Kidney epithelial cell (primary cell): ENCODE measurements around the gene ZNF652. TPM values are rescaled to one million over a fixed set of nuclear protein-coding genes. Genes with fewer than 3 reads are reported as not detected.

ENCODE experiments used
- DNase-seq: peaks from one replicate; pipeline ENCODE4 v3.0.0-alpha.2; 2010; ENCODE audit warnings: low read depth
- H3K27me3 ChIP-seq: 2 replicates; pipeline ENCODE4 v1.6.0; 2011; ENCODE audit warnings: low read length; ENCODE audit not compliant: control insufficient read depth, insufficient read depth
- H3K36me3 ChIP-seq: 2 replicates; pipeline ENCODE4 v1.5.1; 2011; ENCODE audit warnings: low read length; ENCODE audit not compliant: control insufficient read depth, insufficient read depth
- H3K4me3 ChIP-seq: 2 replicates; pipeline ENCODE4 v1.5.1; 2011; ENCODE audit warnings: low read depth, mild to moderate bottlenecking, control low read depth, low read length
- total RNA-seq: library from RNA; depleted of rRNA; stranded (reverse); fragments of >200 nt; gene quantifications from 2 replicates; pipeline ENCODE4 v1.2.3, GENCODE V29; 2015
- TF ChIP-seq, protein P1 (sequence below): IDR thresholded peaks from 2 replicates; pipeline ENCODE4 v1.5.1; 2011; ENCODE audit warnings: mild to moderate bottlenecking, moderate library complexity, low read length, control low read depth, inconsistent platforms; ENCODE audit not compliant: insufficient read depth, poor library complexity, severe bottlenecking

The ZNF652 gene
- total RNA-seq, 1 donor from 2014 or later = 21.4 TPM

DNA sequence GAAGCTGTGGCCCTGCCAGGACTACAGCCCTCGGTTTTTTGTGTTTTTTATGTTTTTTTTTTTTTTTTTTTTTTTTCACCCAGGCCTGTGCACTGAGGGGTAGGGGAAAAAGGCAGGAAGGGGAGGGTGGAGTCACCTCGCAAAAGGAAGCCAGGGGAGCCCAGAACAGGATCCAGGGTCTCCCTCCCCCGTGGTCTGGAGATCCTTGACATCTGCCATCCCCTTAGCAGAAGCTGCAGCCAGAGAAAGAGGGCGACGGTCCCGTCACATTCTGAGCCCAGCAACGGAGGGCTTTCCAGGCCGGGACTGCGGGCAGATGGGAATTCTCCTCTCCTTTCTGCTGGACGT lies 102.4 kb downstream of the ZNF652 start:
- no peaks in the 10 kb centered on the region for H3K27me3 ChIP-seq
- TF ChIP-seq, protein P1, sequence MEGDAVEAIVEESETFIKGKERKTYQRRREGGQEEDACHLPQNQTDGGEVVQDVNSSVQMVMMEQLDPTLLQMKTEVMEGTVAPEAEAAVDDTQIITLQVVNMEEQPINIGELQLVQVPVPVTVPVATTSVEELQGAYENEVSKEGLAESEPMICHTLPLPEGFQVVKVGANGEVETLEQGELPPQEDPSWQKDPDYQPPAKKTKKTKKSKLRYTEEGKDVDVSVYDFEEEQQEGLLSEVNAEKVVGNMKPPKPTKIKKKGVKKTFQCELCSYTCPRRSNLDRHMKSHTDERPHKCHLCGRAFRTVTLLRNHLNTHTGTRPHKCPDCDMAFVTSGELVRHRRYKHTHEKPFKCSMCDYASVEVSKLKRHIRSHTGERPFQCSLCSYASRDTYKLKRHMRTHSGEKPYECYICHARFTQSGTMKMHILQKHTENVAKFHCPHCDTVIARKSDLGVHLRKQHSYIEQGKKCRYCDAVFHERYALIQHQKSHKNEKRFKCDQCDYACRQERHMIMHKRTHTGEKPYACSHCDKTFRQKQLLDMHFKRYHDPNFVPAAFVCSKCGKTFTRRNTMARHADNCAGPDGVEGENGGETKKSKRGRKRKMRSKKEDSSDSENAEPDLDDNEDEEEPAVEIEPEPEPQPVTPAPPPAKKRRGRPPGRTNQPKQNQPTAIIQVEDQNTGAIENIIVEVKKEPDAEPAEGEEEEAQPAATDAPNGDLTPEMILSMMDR = no peak

DNA sequence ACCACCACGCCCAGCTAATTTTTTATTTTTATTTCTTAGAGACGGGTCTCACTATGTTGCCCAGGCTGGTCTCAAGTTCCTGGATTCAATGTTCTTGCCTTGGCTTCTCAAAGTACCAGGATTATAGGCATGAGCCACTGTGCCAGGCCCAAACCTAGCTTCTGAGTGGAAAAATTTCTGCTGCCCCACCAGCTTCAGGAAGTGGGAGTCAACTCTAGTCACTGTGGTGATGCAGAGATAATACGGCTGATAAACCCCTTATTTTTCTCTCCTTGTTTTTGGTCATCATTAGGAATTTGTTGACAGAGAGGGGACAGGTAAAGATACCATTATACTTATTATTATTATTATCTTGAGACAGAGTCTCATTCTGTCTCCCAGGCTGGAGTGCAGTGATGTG lies 103.7 kb downstream of the ZNF652 start:
- Histone ChIP-seq H3K4me3 (no peak overlapping the region), H3K27me3 (no peaks in the 10 kb centered on the region), H3K36me3 (no peaks in the 10 kb centered on the region)
- DNase-seq = no peak
- TF ChIP-seq, protein P1 = no peak

More for the DNA sequence above, 102.4 kb downstream of the ZNF652 start:
- DNase-seq = no peak
- H3K36me3 ChIP-seq = no peaks in the 10 kb centered on the region
- peak overlapping the region; percentile 33 for H3K4me3 ChIP-seq

DNA sequence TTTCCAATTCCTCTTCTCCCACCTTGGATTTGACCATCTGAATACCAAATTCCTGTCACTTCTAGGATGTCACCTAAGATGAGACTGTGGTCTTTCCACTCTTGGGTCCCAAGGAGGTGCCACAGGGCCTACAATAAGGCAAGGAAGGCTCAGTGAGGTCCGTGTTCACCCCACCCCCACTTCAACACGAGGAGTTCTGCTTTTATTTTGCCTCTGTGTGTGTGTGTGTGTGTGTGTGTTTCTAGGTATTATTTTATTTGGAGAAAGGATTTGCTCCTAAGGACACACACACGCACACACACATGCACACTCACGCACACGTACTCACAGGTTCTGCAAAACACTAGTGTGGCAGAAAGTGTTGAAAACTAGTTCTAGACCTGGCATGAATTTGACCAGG lies 106.9 kb downstream of the ZNF652 start:
- DNase-seq = no peak
- Histone ChIP-seq H3K4me3 (no peak overlapping the region), H3K36me3 (no peaks in the 10 kb centered on the region), H3K27me3 (no peaks in the 10 kb centered on the region)
- TF ChIP-seq, protein P1 = no peak

DNA sequence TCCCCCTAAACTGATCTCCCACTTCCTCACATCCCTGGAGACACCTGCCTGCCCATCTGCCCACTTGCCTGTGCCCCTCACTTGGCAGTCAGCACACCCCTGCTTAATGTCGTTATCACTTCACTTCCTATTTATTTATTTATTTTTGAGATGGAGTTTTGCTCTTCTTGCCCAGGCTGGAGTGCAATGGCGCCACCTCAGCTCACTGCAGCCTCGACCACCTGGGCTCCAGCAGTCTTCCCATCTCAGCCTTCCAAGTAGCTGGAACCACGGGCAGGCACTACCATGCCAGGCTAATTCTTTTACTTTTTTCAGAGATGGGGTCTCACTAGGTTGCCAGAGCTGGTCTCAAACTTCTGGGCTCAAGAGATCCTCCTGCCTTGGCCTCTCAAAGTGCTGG lies 108.0 kb downstream of the ZNF652 start:
- DNase-seq = no peak
- TF ChIP-seq, protein P1 = no peak
- Histone ChIP-seq H3K27me3 (peaks cover 2% of the 10 kb centered on the region), H3K36me3 (no peaks in the 10 kb centered on the region), H3K4me3 (no peak overlapping the region)

DNA sequence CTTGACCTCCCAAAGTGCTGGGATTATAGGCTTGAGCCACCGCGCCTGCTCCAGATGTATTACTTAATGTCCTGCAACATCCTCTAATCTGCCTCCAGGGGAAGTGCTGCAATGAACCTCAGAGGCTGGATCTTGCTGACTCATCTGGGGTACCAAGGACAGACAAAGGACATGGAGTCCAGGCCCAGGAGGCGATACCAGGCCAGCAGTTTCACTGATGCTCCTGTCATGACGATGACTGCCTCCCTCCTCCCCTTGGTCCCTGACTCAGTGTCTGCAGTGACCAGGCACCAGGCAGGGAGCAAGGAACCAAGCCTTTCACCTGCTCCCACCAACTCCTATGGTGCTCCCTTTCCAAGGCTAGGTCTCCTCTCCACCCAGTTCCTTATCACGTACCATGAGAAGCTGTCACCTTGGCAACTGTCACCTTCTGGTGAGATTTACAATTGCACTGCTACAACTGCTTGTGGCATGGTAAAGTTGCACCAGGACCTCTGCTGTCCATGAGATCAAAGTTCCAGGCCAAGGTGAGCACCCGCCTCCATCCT lies 109.8 kb downstream of the ZNF652 start:
- H3K4me3 ChIP-seq = no peak overlapping the region
- DNase-seq = no peak

DNA sequence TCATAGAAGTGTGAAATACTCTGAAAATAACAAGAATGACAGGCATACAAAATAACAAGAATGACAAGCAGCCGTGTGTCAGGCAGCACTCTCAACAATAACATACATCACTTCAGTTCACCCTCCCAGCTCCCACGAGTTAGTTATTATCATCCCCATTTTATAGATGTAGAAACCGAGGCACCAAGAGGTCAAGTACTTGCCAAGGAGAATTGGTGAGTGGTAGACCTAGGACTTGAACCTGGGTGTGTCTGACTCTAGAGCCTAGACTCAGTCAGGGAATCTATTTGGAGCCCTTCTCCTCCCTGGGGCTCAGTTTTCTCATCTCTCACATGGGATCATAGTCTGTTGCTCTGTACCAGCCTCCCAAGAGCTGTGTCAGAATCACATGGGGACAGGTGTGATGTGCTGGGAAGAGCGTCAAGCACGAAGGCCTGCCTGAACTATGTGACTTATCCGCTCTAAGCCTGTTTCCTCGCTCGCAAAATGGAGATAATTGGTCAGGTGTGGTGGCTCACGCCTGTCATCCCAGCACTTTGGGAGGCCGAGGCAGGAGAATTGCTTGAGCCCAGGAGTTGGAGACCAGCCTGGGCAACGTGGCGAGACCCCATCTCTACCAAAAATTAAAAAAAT lies 112.0 kb downstream of the ZNF652 start:
- no peak for DNase-seq
- TF ChIP-seq, protein P1 = no peak
- Histone ChIP-seq H3K36me3 (no peaks in the 10 kb centered on the region), H3K27me3 (peaks cover 3% of the 10 kb centered on the region), H3K4me3 (no peak overlapping the region)

More for the DNA sequence above, 109.8 kb downstream of the ZNF652 start:
- Histone ChIP-seq H3K27me3 (peaks cover 3% of the 10 kb centered on the region), H3K36me3 (no peaks in the 10 kb centered on the region)
- TF ChIP-seq, protein P1 = no peak
